BJ (cell line): ENCODE data around the gene MALRD1. TPM values are rescaled to one million over a fixed set of nuclear protein-coding genes. Genes with fewer than 3 reads are reported as not detected.

Source experiments
- CTCF ChIA-PET: fragments of 350-600 bp; formaldehyde crosslinking; extraction: SDS; loops from one replicate; lab custom pipeline; 2021; ENCODE audit warnings: antibody characterized with exemption, inconsistent platforms; lab: Yijun Ruan, JAX
- POLR2A ChIA-PET: fragments of 300-600 bp; sonication (Branson Sonifier 250); formaldehyde crosslinking; extraction: SDS; loops from one replicate; lab custom pipeline; 2021; ENCODE audit warnings: antibody characterized with exemption; lab: Charles Lee
- DNase-seq: peaks from one replicate; pipeline ENCODE4 v3.0.0-alpha.2; 2011; ENCODE audit warnings: low read depth
- H3K27me3 ChIP-seq: 2 replicates; pipeline ENCODE4 v1.6.0; 2011; ENCODE audit warnings: low read length; ENCODE audit not compliant: control insufficient read depth, insufficient read depth
- H3K36me3 ChIP-seq: 2 replicates; pipeline ENCODE4 v1.5.1; 2011; ENCODE audit warnings: low read length; ENCODE audit not compliant: control insufficient read depth, insufficient read depth
- H3K4me3 ChIP-seq: 2 replicates; pipeline ENCODE4 v1.5.1; 2011; ENCODE audit warnings: low read depth, mild to moderate bottlenecking, control low read depth, low read length
- polyA plus RNA-seq: library from polyadenylated mRNA; depleted of rRNA; stranded (reverse); fragments of >200 nt; gene quantifications from 2 replicates; pipeline ENCODE4 v1.2.3, GENCODE V29; 2011
- TF ChIP-seq, protein P1 (sequence below): IDR thresholded peaks from 2 replicates; pipeline ENCODE4 v1.5.1; 2011; ENCODE audit warnings: low read depth, mild to moderate bottlenecking, control low read depth, inconsistent platforms, low read length, moderate library complexity; ENCODE audit not compliant: insufficient read depth

Gene MALRD1
- polyA plus RNA-seq, 1 experiment: not detected

DNA sequence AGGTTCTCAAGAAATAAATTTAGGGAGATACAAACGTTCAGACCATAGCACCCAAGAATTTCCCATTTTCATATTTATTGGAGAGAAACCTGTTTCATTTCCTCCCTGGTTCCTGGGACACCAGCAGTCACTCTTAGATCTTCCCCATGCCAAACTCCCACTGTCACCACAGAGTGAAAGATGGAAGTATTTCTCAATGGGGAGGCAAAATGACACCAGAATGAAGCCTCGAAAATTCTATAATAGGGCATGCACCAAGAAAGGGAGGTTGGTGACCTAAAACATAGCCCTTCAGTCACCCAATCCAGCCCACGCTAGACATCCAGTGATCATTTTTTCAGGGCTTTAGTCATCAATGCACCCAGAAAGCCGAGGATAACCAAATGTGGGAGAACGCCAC is 619.5 kb downstream of the MALRD1 start:
- POLR2A ChIA-PET: no interaction called here
- TF ChIP-seq, protein P1, sequence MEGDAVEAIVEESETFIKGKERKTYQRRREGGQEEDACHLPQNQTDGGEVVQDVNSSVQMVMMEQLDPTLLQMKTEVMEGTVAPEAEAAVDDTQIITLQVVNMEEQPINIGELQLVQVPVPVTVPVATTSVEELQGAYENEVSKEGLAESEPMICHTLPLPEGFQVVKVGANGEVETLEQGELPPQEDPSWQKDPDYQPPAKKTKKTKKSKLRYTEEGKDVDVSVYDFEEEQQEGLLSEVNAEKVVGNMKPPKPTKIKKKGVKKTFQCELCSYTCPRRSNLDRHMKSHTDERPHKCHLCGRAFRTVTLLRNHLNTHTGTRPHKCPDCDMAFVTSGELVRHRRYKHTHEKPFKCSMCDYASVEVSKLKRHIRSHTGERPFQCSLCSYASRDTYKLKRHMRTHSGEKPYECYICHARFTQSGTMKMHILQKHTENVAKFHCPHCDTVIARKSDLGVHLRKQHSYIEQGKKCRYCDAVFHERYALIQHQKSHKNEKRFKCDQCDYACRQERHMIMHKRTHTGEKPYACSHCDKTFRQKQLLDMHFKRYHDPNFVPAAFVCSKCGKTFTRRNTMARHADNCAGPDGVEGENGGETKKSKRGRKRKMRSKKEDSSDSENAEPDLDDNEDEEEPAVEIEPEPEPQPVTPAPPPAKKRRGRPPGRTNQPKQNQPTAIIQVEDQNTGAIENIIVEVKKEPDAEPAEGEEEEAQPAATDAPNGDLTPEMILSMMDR: no peak
- H3K4me3 ChIP-seq: no peak overlapping the region
- 0 out of 2 replicates have a peak, but pooled peaks cover 2% of the 10 kb centered on the region for H3K27me3 ChIP-seq
- no peaks in the 10 kb centered on the region for H3K36me3 ChIP-seq
- CTCF ChIA-PET: no interaction called here
- DNase-seq: no peak

GRCh38 chr10:19676063-19676462 is 627.5 kb downstream of the MALRD1 start:
- Histone ChIP-seq H3K4me3 (no peak overlapping the region), H3K36me3 (no peaks in the 10 kb centered on the region), H3K27me3 (no peaks in the 10 kb centered on the region)
- TF ChIP-seq, protein P1: no peak
- CTCF ChIA-PET: no interaction called here
- POLR2A ChIA-PET: no interaction called here
- DNase-seq: no peak

GRCh38 chr10:19683356-19683755 is 634.8 kb downstream of the MALRD1 start:
- no peak for DNase-seq
- CTCF ChIA-PET: interaction anchor here (0.9 to 1.8 kb wide), 4 partner anchors 12 to 106 kb away, joined by 3 to 5 read pairs (median 4); no protein-coding TSS in a partner anchor
- Histone ChIP-seq H3K4me3 (no peak overlapping the region), H3K27me3 (no peaks in the 10 kb centered on the region), H3K36me3 (no peaks in the 10 kb centered on the region)
- TF ChIP-seq, protein P1: no peak
- POLR2A ChIA-PET: interaction anchor here (0.6 kb wide), 1 partner anchor 29 kb away, joined by 3 read pairs; no protein-coding TSS in a partner anchor

GRCh38 chr10:19683960-19684359 is 635.4 kb downstream of the MALRD1 start:
- H3K27me3 ChIP-seq: no peaks in the 10 kb centered on the region
- no peaks in the 10 kb centered on the region for H3K36me3 ChIP-seq
- ChIA-PET CTCF (interaction anchor here (0.9 to 1.8 kb wide), 4 partner anchors 13 to 105 kb away, joined by 3 to 5 read pairs (median 4); no protein-coding TSS in a partner anchor), POLR2A (no interaction called here)
- TF ChIP-seq, protein P1: peak; percentile 11; the same call in 1 of the 2 replicates
- peak; percentile 2 for DNase-seq
- no peak overlapping the region for H3K4me3 ChIP-seq

- no peak overlapping the region for H3K4me3 ChIP-seq
- H3K36me3 ChIP-seq: no peaks in the 10 kb centered on the region
- CTCF ChIA-PET: interaction anchor here (0.7 to 0.9 kb wide), 2 partner anchors 11 to 466 kb away, joined by 3 read pairs; no protein-coding TSS in a partner anchor
- no peaks in the 10 kb centered on the region for H3K27me3 ChIP-seq
- TF ChIP-seq, protein P1: no peak
- DNase-seq: no peak
- POLR2A ChIA-PET: no interaction called here
Measured at GRCh38 chr10:19688344-19688743, 639.7 kb downstream of the MALRD1 start.
